DMS53 treated with DMSO at 0.1 percent for 48 hours (cell line): ENCODE data around the gene NRSN2.
A peak's percentile ranks its signal among the peaks of the same experiment; 100 is the strongest.
"Not testable (repeated sequence)": the region's sequence is repeated elsewhere in the genome, so short reads cannot be mapped to it uniquely, and the experiment has no call there.

Experiments used
- DNase-seq: peaks from one replicate; lab custom pipeline; 2025; ENCODE audit not compliant: unreplicated experiment; lab: John Stamatoyannopoulos, UW

The NRSN2 gene

GRCh38 chr20:325045-325888, 21.6 kb upstream of the NRSN2 start, which contains the start of gene SOX12:
Gene SOX12, plus strand, starts transcription at chr20:325552. Its CDS starts 373 bp downstream, at chr20:325925.
- DNase-seq = peak; percentile 87

- DNase-seq = peak; percentile 56
These were observed 20.8 kb upstream of the NRSN2 start for GRCh38 chr20:325889-326644.

GRCh38 chr20:326645-327185, 20.2 kb upstream of the NRSN2 start:
- DNase-seq = no peak

GRCh38 chr20:327186-328026, 19.5 kb upstream of the NRSN2 start:
- peak; percentile 80 for DNase-seq

GRCh38 chr20:328027-328974, 18.6 kb upstream of the NRSN2 start:
- no peak for DNase-seq

GRCh38 chr20:328975-329695, 17.8 kb upstream of the NRSN2 start:
- no peak for DNase-seq

- peak; percentile 74 for DNase-seq
These were observed 17.1 kb upstream of the NRSN2 start for GRCh38 chr20:329851-330232.

GRCh38 chr20:330233-331149, 16.4 kb upstream of the NRSN2 start:
- DNase-seq = peak; percentile 50

GRCh38 chr20:334578-334977, 12.3 kb upstream of the NRSN2 start:
- DNase-seq = no peak

GRCh38 chr20:336040-336439, 10.9 kb upstream of the NRSN2 start:
- not testable (repeated sequence) for DNase-seq

GRCh38 chr20:341682-342081, 5.2 kb upstream of the NRSN2 start:
- no peak for DNase-seq

- DNase-seq = no peak
These were observed 3.8 kb upstream of the NRSN2 start for GRCh38 chr20:343107-343506.

GRCh38 chr20:346033-346639, 775 bp upstream of the NRSN2 start:
- no peak for DNase-seq

- no peak for DNase-seq
These were observed 367 bp downstream of the NRSN2 start for GRCh38 chr20:347317-347639.

GRCh38 chr20:347640-348484, 951 bp downstream of the NRSN2 start:
- DNase-seq = peak; percentile 89

- no peak for DNase-seq
These were observed 2.3 kb downstream of the NRSN2 start for GRCh38 chr20:348972-349841.
